RWPE2 (cell line): ENCODE measurements around the gene HS2ST1.
A peak's percentile ranks its signal among the peaks of the same experiment; 100 is the strongest.

Source experiments
- ATAC-seq: fragments of 200-7000 bp; cut with Tn5 transposase; 3 replicates; pipeline ENCODE4 v1.9.1; 2021; ENCODE audit warnings: low read depth
- DNase-seq: peaks from one replicate; pipeline ENCODE4 v3.0.0-alpha.2; 2020; ENCODE audit warnings: low spot score
- H3K27ac ChIP-seq: fragments of 450-650 bp; 2 replicates; pipeline ENCODE4 v1.5.1; 2017; ENCODE audit warnings: mild to moderate bottlenecking; ENCODE audit not compliant: poor library complexity, severe bottlenecking
- H3K27me3 ChIP-seq: fragments of 250-450 bp; sonication (Bioruptor Pico); 2 replicates; pipeline ENCODE4 v1.5.1; 2021; ENCODE audit warnings: mild to moderate bottlenecking, moderate library complexity; ENCODE audit not compliant: insufficient read depth, poor library complexity, severe bottlenecking
- H3K36me3 ChIP-seq: fragments of 250-450 bp; sonication (Bioruptor Pico); 2 replicates; pipeline ENCODE4 v1.5.1; 2020; ENCODE audit warnings: low read depth, mild to moderate bottlenecking, moderate library complexity
- H3K4me1 ChIP-seq: fragments of 250-450 bp; sonication (Bioruptor Pico); 2 replicates; pipeline ENCODE4 v1.5.1; 2021; ENCODE audit warnings: mild to moderate bottlenecking, moderate library complexity; ENCODE audit not compliant: insufficient read depth, poor library complexity, severe bottlenecking
- H3K4me3 ChIP-seq: fragments of 250-450 bp; sonication (Bioruptor Pico); 2 replicates; pipeline ENCODE4 v1.5.1; 2021; ENCODE audit warnings: mild to moderate bottlenecking, moderate library complexity; ENCODE audit not compliant: severe bottlenecking
- H3K9me3 ChIP-seq: fragments of 250-450 bp; sonication (Bioruptor Pico); 2 replicates; pipeline ENCODE4 v1.5.1; 2021; ENCODE audit warnings: mild to moderate bottlenecking, moderate library complexity; ENCODE audit not compliant: severe bottlenecking
- CTCF ChIP-seq: fragments of 450-650 bp; IDR thresholded peaks from one replicate; pipeline ENCODE4 v1.5.1; 2017; ENCODE audit warnings: mild to moderate bottlenecking, moderate library complexity; ENCODE audit not compliant: poor library complexity, severe bottlenecking

The HS2ST1 gene

GRCh38 chr1:87092846-87093245 lies 178.4 kb downstream of the HS2ST1 start:
- Histone ChIP-seq H3K27ac (peak overlapping the region; percentile 40), H3K4me1 (peaks cover 25% of the 10 kb centered on the region), H3K27me3 (no peaks in the 10 kb centered on the region), H3K36me3 (no peaks in the 10 kb centered on the region), H3K4me3 (no peak overlapping the region), H3K9me3 (no peaks in the 10 kb centered on the region)
- DNase-seq (no peak), ATAC-seq (no peak)
- TF ChIP-seq CTCF, result no peak

- Histone ChIP-seq H3K27me3 (no peaks in the 10 kb centered on the region), H3K4me1 (peaks cover 25% of the 10 kb centered on the region), H3K9me3 (no peaks in the 10 kb centered on the region), H3K27ac (peak overlapping the region; percentile 40), H3K4me3 (no peak overlapping the region), H3K36me3 (no peaks in the 10 kb centered on the region)
- no peak for TF ChIP-seq CTCF
- no peak for DNase-seq
- ATAC-seq, result peak; percentile 97
Measured at GRCh38 chr1:87093286-87093685, 178.9 kb downstream of the HS2ST1 start.

- Histone ChIP-seq H3K27ac (no peak overlapping the region), H3K4me1 (peaks cover 19% of the 10 kb centered on the region), H3K27me3 (no peaks in the 10 kb centered on the region), H3K9me3 (no peaks in the 10 kb centered on the region), H3K36me3 (no peaks in the 10 kb centered on the region), H3K4me3 (no peak overlapping the region)
- ATAC-seq (no peak), DNase-seq (no peak)
- TF ChIP-seq CTCF, result no peak
Measured at GRCh38 chr1:87094238-87094637, 179.8 kb downstream of the HS2ST1 start.

GRCh38 chr1:87100271-87100670 lies 185.8 kb downstream of the HS2ST1 start:
- no peaks in the 10 kb centered on the region for H3K9me3 ChIP-seq
- H3K36me3 ChIP-seq, result no peaks in the 10 kb centered on the region
- no peak overlapping the region for H3K4me3 ChIP-seq
- H3K27me3 ChIP-seq, result no peaks in the 10 kb centered on the region
- DNase-seq (no peak), ATAC-seq (no peak)
- peaks cover 16% of the 10 kb centered on the region for H3K4me1 ChIP-seq
- H3K27ac ChIP-seq, result no peak overlapping the region
- no peak for TF ChIP-seq CTCF

GRCh38 chr1:87103074-87103473 lies 188.6 kb downstream of the HS2ST1 start:
- H3K4me3 ChIP-seq, result no peak overlapping the region
- no peaks in the 10 kb centered on the region for H3K36me3 ChIP-seq
- H3K27ac ChIP-seq, result no peak overlapping the region
- H3K27me3 ChIP-seq, result no peaks in the 10 kb centered on the region
- no peak for ATAC-seq
- peaks cover 18% of the 10 kb centered on the region for H3K4me1 ChIP-seq
- no peak for TF ChIP-seq CTCF
- DNase-seq, result no peak
- H3K9me3 ChIP-seq, result no peaks in the 10 kb centered on the region
